ENCODE results near the gene ZFR. TPM values are rescaled to one million over a fixed set of nuclear protein-coding genes. Genes with fewer than 3 reads are reported as not detected.
"Not testable (repeated sequence)": the region's sequence is repeated elsewhere in the genome, so short reads cannot be mapped to it uniquely, and the experiment has no call there.

ZFR gene
- total RNA-seq, 1 donor from 2014 or later: 25.8 TPM

DNA sequence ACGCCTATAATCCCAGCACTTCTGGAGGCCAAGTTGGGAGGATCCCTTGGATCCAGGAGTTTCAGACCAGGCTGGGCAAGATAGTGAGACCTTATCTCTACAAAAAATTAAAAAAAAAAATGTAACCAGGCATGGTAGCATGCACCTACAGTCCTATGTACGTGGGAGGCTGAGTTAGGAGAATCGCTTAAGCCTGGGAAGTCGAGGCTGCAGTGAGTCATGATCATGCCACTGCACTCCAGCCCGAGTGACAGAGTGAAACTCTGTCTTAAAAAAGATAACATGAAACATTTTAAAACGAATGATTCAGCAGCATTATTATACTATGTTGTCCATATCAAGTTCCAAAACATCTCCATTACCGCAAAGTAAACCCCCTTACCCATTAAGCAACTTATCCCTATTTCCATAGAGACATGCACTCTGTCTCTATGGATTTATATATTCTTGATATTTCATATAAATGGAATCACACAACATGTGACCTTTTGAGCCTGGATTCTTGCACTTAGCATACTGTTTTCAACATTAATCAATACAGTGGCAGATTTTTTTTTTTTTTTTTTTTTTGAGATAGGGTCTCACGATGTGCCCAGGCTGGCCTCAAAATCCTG, 74.9 kb downstream of the ZFR start:
- intact Hi-C loops (cut with DNase I): no loop called here
- no peak for DNase-seq (ENCODE audit: low spot score in 2 of 2)
- no peaks in the 10 kb centered on the region for H3K4me1 ChIP-seq
- H3K4me3 ChIP-seq: no peak overlapping the region
- H3K9me3 ChIP-seq: no peaks in the 10 kb centered on the region
- no peak overlapping the region for H3K27ac ChIP-seq
- TF ChIP-seq, protein P1, sequence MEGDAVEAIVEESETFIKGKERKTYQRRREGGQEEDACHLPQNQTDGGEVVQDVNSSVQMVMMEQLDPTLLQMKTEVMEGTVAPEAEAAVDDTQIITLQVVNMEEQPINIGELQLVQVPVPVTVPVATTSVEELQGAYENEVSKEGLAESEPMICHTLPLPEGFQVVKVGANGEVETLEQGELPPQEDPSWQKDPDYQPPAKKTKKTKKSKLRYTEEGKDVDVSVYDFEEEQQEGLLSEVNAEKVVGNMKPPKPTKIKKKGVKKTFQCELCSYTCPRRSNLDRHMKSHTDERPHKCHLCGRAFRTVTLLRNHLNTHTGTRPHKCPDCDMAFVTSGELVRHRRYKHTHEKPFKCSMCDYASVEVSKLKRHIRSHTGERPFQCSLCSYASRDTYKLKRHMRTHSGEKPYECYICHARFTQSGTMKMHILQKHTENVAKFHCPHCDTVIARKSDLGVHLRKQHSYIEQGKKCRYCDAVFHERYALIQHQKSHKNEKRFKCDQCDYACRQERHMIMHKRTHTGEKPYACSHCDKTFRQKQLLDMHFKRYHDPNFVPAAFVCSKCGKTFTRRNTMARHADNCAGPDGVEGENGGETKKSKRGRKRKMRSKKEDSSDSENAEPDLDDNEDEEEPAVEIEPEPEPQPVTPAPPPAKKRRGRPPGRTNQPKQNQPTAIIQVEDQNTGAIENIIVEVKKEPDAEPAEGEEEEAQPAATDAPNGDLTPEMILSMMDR (IDR thresholded peaks at IDR 0.05): no peak
- H3K36me3 ChIP-seq: peaks cover 8 to 53% of the 10 kb centered on the region in 2 donors
- no peaks in the 10 kb centered on the region for H3K27me3 ChIP-seq

DNA sequence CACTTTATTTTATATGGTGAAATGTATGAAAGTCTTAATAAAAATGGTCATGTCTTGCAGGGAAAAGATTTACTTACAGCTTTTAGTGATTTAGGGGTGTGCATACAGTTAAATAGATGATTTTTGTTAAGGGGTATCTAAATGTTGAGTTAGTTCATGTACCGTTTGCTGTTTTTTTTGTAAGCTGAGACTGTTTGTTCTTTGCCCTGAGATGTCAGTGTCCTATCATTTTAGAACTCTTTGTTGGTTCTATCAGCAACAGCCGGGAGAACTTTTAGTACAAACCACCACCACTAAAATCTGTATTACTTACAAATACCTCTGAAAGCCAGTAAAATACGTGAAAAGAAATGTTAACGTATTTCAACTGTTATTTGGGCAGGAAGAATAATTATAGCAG, 75.5 kb downstream of the ZFR start:
- Histone ChIP-seq H3K27me3 (no peaks in the 10 kb centered on the region), H3K9me3 (no peaks in the 10 kb centered on the region), H3K4me1 (no peaks in the 10 kb centered on the region), H3K4me3 (no peak overlapping the region), H3K36me3 (peaks cover 8 to 54% of the 10 kb centered on the region in 2 donors), H3K27ac (no peak overlapping the region)
- no peak for DNase-seq (ENCODE audit: low spot score in 2 of 2)
- TF ChIP-seq, protein P1 (IDR thresholded peaks at IDR 0.05): no peak
- intact Hi-C loops (cut with DNase I): no loop called here

DNA sequence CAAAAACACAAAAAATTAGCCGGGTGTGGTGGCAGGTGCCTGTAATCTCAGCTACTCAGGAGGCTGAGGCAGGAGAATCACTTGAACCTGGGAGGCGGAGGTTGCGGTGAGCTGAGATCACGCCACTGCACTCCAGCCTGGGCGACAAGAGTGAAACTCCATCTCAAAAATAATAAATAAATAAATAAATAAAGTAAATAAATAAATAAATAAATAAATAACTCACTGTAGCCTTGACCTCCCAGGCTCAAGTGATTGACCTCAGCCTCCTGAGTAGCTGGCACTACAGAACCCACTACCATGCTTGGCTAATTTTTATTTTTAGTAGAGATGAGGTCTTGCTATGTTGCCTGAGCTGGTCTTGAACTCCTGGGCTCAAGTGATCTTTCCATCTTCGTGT, 77.3 kb downstream of the ZFR start:
- intact Hi-C loops (cut with DNase I); H3K27me3 ChIP-seq; H3K9me3 ChIP-seq; H3K27ac ChIP-seq; H3K4me1 ChIP-seq; H3K4me3 ChIP-seq; DNase-seq (ENCODE audit: low spot score in 2 of 2): not testable (repeated sequence)
- peaks cover 15 to 59% of the 10 kb centered on the region in 2 donors for H3K36me3 ChIP-seq

DNA sequence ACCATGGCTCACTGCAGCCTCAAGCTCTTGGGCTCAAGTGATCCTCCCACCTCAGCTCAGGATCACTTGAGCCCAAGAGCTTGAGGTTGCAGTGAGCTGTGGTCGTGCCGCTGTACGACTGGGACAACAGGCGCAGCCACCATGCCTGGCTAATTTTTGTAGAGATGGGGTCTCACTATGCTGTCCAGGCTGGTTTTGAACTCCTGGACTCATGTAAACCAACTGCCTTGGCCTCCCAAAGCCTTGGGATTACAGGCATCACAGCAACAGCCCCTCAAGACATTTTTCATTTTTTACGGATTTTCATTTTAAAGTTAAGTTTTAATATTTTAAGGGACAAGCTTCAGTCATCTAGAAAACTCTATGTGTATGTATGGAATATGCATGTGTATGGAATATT, 78.9 kb downstream of the ZFR start:
- intact Hi-C loops (cut with DNase I): no loop called here
- H3K36me3 ChIP-seq: peaks cover 18 to 48% of the 10 kb centered on the region in 2 donors

DNA sequence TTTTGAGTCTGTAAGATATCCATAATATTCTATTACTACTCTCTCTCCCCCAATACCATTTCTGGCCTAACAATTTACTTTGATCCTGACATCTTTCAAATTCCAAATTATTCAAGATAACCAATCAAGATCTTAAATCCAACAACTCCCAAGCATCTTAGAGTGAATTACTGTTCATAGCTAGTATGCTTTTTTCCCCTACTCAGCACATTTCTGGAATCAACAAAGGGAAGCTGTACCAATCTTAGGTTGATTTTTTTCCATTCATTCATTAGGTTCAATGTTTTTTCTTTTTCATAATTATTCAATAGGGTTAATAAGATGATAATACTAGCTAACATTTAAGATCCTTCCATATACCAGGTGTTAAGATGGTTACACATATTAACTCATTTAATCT, 81.5 kb downstream of the ZFR start:
- Histone ChIP-seq H3K27ac (no peak overlapping the region), H3K9me3 (no peaks in the 10 kb centered on the region), H3K4me1 (no peaks in the 10 kb centered on the region), H3K4me3 (no peak overlapping the region), H3K36me3 (peaks cover 25 to 45% of the 10 kb centered on the region in 2 donors), H3K27me3 (no peaks in the 10 kb centered on the region)
- no peak for DNase-seq (ENCODE audit: low spot score in 2 of 2)
- intact Hi-C loops (cut with DNase I): no loop called here
- TF ChIP-seq, protein P1 (IDR thresholded peaks at IDR 0.05): no peak

More for the DNA sequence above, 78.9 kb downstream of the ZFR start:
- no peaks in the 10 kb centered on the region for H3K27me3 ChIP-seq
- H3K4me1 ChIP-seq: no peaks in the 10 kb centered on the region
- H3K4me3 ChIP-seq: no peak overlapping the region
- H3K9me3 ChIP-seq: no peaks in the 10 kb centered on the region
- TF ChIP-seq, protein P1 (IDR thresholded peaks at IDR 0.05): no peak
- no peak for DNase-seq (ENCODE audit: low spot score in 2 of 2)
- no peak overlapping the region for H3K27ac ChIP-seq

DNA sequence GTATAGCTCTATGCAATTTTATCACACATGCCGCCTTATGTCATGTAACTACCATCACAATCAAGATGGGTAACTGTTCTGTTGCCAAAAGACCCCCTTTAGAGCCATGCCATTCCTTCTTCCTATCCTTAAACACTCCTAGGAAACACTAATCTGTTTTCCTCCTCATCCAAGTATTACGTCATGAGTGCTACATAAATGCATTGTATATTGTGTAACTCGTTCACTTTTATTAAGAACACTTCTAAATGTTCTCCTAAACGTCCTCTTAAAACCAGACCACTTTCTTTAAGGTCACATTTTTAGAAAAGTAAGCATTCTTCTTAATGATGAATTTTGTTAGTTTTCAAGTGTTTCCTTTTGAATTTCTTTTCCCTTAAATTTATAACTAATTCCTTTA, 82.0 kb downstream of the ZFR start:
- TF ChIP-seq, protein P1 (IDR thresholded peaks at IDR 0.05): no peak
- Histone ChIP-seq H3K9me3 (no peaks in the 10 kb centered on the region), H3K27ac (no peak overlapping the region), H3K4me1 (no peaks in the 10 kb centered on the region), H3K36me3 (peaks cover 25 to 45% of the 10 kb centered on the region in 2 donors), H3K27me3 (no peaks in the 10 kb centered on the region), H3K4me3 (no peak overlapping the region)
- no peak for DNase-seq (ENCODE audit: low spot score in 2 of 2)
- intact Hi-C loops (cut with DNase I): no loop called here
